Keratinocyte (primary cell): Measurements from ENCODE around the gene TGIF1. TPM values are rescaled to one million over a fixed set of nuclear protein-coding genes. Genes with fewer than 3 reads are reported as not detected.

ENCODE experiments used
- DNase-seq: peaks from one replicate; pipeline ENCODE4 v3.0.0-alpha.2; 2011; ENCODE audit warnings: low read depth, missing footprints, low spot score
- FAIRE-seq: peaks from 2 replicates; lab custom pipeline; 2011; peaks lifted over from hg19 to GRCh38; lab: Jason Lieb, UNC
- H2AFZ ChIP-seq: 2 replicates; pipeline ENCODE4 v1.6.0; 2012; ENCODE audit warnings: low read length, control low read depth, inconsistent platforms; ENCODE audit not compliant: control insufficient read depth
- H3K27ac ChIP-seq: 2 replicates; pipeline ENCODE4 v1.5.1; 2011; ENCODE audit warnings: low read length; ENCODE audit not compliant: control insufficient read depth, insufficient read depth
- H3K27me3 ChIP-seq: 3 replicates; pipeline ENCODE4 v1.6.0; 2011; ENCODE audit warnings: low read length; ENCODE audit not compliant: control insufficient read depth, insufficient read depth; ENCODE audit errors: extremely low read depth
- H3K36me3 ChIP-seq, 2 experiments: 2 replicates in 1 of 2; 3 replicates in 1 of 2; pipeline ENCODE4 v1.5.1; 2011; ENCODE audit warnings: low read length in 2 of 2, mild to moderate bottlenecking in 1 of 2; ENCODE audit not compliant: control insufficient read depth in 2 of 2, insufficient read depth in 2 of 2; ENCODE audit errors: extremely low read depth in 1 of 2
- H3K4me1 ChIP-seq: 3 replicates; pipeline ENCODE4 v1.5.1; 2011; ENCODE audit warnings: low read length; ENCODE audit not compliant: control insufficient read depth, insufficient read depth; ENCODE audit errors: extremely low read depth
- H3K4me2 ChIP-seq: 3 replicates; pipeline ENCODE4 v1.6.0; 2011; ENCODE audit warnings: low read depth, low read length; ENCODE audit not compliant: control insufficient read depth, insufficient read depth; ENCODE audit errors: extremely low read depth
- H3K4me3 ChIP-seq, 3 experiments: fragments of 200-600 bp in 1 of 3; sonication (generic) in 1 of 3; 2 replicates in 2 of 3; 3 replicates in 1 of 3; pipeline ENCODE4 v1.5.1; 2011 to 2016; ENCODE audit warnings: low read length in 3 of 3, mild to moderate bottlenecking in 3 of 3, control low read depth in 2 of 3, inconsistent platforms in 1 of 3, low read depth in 1 of 3, mixed read lengths in 1 of 3, mixed run types in 1 of 3, moderate library complexity in 1 of 3; ENCODE audit not compliant: control insufficient read depth in 2 of 3, insufficient read depth in 2 of 3; ENCODE audit errors: extremely low read depth in 1 of 3
- H3K79me2 ChIP-seq: 2 replicates; pipeline ENCODE4 v1.6.0; 2012; ENCODE audit warnings: low read length; ENCODE audit not compliant: control insufficient read depth, insufficient read depth
- H3K9ac ChIP-seq: 3 replicates; pipeline ENCODE4 v1.6.0; 2011; ENCODE audit warnings: low read length; ENCODE audit not compliant: control insufficient read depth, insufficient read depth; ENCODE audit errors: extremely low read depth
- H3K9me1 ChIP-seq: 3 replicates; pipeline ENCODE4 v1.6.0; 2011; ENCODE audit warnings: low read length; ENCODE audit not compliant: control insufficient read depth, insufficient read depth; ENCODE audit errors: extremely low read depth
- H3K9me3 ChIP-seq: 2 replicates; pipeline ENCODE4 v1.5.1; 2012; ENCODE audit warnings: low read depth, low read length; ENCODE audit not compliant: control insufficient read depth
- H4K20me1 ChIP-seq: 3 replicates; pipeline ENCODE4 v1.6.0; 2011; ENCODE audit warnings: low read length; ENCODE audit not compliant: control insufficient read depth, insufficient read depth; ENCODE audit errors: extremely low read depth
- EZH2 ChIP-seq: IDR thresholded peaks from one replicate; pipeline ENCODE4 v1.6.1; 2012; ENCODE audit warnings: inconsistent platforms, mild to moderate bottlenecking, low read length, moderate library complexity
- dilution Hi-C: fragments of 300-500 bp; cut with MboI; formaldehyde crosslinking; loops from one replicate; pipeline ENCODE4 v1.7.0; 2020; ENCODE audit warnings: low sequenced_read_pairs; ENCODE audit not compliant: extremely low pct_ligation_motif_present
- polyA plus RNA-seq, 5 experiments: library from polyadenylated mRNA; depleted of rRNA in 3 of 5; stranded (reverse) in 3 of 5; stranded (forward) in 1 of 5; unstranded in 1 of 5; fragments of >200 nt; gene quantifications; 1 replicate in 1 of 5; 2 replicates in 3 of 5; 3 replicates in 1 of 5; pipeline versions ENCODE4 v1.2.1 to v1.2.3, GENCODE V29; 2011 to 2012; ENCODE audit warnings: missing spikeins in 2 of 5, low read depth in 1 of 5, low replicate concordance in 1 of 5
- TF ChIP-seq, protein P1 (sequence below), 3 experiments: IDR thresholded peaks in 1 of 3; conservative IDR thresholded peaks in 1 of 3; optimal IDR thresholded peaks in 1 of 3; 2 replicates in 2 of 3; 3 replicates in 1 of 3; pipeline versions ENCODE3 to v1.5.1; 2011; ENCODE audit warnings: low read length in 3 of 3, mild to moderate bottlenecking in 3 of 3, moderate library complexity in 2 of 3, control low read depth in 1 of 3, inconsistent platforms in 1 of 3; ENCODE audit not compliant: insufficient read depth in 2 of 3; ENCODE audit errors: extremely low read depth in 1 of 3

TGIF1 gene
- polyA plus RNA-seq, 1 donor (not counting 4 experiments of a cell fraction or from before 2014, with no cell fraction given) = 115 TPM

DNA sequence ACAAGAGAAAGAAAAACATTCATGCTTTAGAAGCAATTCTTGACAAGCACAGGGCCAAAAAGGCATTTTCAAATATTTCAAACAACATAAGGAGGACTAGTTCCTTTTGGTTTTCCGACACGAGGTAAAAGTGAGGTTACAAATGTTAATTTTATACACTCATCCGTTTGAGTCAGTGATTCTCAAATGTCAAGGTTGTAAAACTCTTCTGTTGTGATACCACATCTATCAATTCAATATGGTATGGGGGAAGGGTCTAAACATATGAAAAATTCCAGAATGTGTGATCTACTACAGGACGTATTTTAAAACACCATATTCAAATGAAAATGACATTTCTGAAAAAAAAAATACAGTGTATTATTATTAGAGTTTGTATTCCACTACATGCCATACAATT lies 52.7 kb downstream of the TGIF1 start:
- no peak overlapping the region for H3K4me3 ChIP-seq
- H3K36me3 ChIP-seq = no peaks in the 10 kb centered on the region
- H3K4me2 ChIP-seq = no peak overlapping the region
- H3K9me1 ChIP-seq = no peaks in the 10 kb centered on the region
- no peaks in the 10 kb centered on the region for H4K20me1 ChIP-seq
- FAIRE-seq (no peak), DNase-seq (no peak)
- peaks cover 3% of the 10 kb centered on the region for H3K27me3 ChIP-seq
- no peak overlapping the region for H3K27ac ChIP-seq
- no peaks in the 10 kb centered on the region for H3K4me1 ChIP-seq
- no peak overlapping the region for H3K9ac ChIP-seq
- no peak for TF ChIP-seq EZH2
- TF ChIP-seq, protein P1, sequence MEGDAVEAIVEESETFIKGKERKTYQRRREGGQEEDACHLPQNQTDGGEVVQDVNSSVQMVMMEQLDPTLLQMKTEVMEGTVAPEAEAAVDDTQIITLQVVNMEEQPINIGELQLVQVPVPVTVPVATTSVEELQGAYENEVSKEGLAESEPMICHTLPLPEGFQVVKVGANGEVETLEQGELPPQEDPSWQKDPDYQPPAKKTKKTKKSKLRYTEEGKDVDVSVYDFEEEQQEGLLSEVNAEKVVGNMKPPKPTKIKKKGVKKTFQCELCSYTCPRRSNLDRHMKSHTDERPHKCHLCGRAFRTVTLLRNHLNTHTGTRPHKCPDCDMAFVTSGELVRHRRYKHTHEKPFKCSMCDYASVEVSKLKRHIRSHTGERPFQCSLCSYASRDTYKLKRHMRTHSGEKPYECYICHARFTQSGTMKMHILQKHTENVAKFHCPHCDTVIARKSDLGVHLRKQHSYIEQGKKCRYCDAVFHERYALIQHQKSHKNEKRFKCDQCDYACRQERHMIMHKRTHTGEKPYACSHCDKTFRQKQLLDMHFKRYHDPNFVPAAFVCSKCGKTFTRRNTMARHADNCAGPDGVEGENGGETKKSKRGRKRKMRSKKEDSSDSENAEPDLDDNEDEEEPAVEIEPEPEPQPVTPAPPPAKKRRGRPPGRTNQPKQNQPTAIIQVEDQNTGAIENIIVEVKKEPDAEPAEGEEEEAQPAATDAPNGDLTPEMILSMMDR (optimal IDR thresholded peaks at IDR 0.05 in 1 of 3, IDR thresholded peaks at IDR 0.05 in 1 of 3, conservative IDR thresholded peaks at IDR 0.05 in 1 of 3; ENCODE audit: extremely low read depth in 1 of 3, insufficient read depth in 2 of 3, low read length in 3 of 3) = no peak
- H3K9me3 ChIP-seq = no peaks in the 10 kb centered on the region
- dilution Hi-C loops = no loop called here
- H3K79me2 ChIP-seq = no peaks in the 10 kb centered on the region
- H2AFZ ChIP-seq = no peak overlapping the region

DNA sequence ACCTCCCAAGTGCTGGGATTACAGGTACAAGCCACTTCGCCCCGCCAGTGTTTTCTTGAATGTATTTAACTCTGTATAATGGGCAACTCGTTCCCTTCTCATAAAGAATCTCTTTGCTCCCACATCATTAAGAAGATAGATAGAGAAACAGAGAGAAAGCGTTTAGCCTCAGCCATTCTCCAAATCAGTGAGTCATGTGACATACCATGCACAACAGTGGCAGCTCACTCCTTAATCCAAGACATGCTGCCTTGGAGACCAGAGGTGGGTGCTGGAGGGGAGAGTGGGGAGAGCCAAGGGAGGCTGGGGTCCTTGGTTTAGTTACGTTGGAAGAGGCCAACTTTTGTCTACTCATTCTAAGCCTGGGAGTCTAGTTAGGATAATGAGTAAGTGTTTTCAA lies 54.7 kb downstream of the TGIF1 start:
- TF ChIP-seq EZH2 = no peak
- TF ChIP-seq, protein P1 (optimal IDR thresholded peaks at IDR 0.05 in 1 of 3, IDR thresholded peaks at IDR 0.05 in 1 of 3, conservative IDR thresholded peaks at IDR 0.05 in 1 of 3; ENCODE audit: extremely low read depth in 1 of 3, insufficient read depth in 2 of 3, low read length in 3 of 3) = no peak
- Histone ChIP-seq H3K9ac (no peak overlapping the region), H3K4me1 (peaks cover 13% of the 10 kb centered on the region), H3K79me2 (no peaks in the 10 kb centered on the region), H3K9me1 (no peaks in the 10 kb centered on the region), H3K4me2 (no peak overlapping the region), H2AFZ (no peak overlapping the region), H3K4me3 (no peak overlapping the region), H3K9me3 (no peaks in the 10 kb centered on the region), H3K27me3 (no peaks in the 10 kb centered on the region), H3K27ac (no peak overlapping the region), H3K36me3 (no peaks in the 10 kb centered on the region), H4K20me1 (no peaks in the 10 kb centered on the region)
- no peak for DNase-seq
- dilution Hi-C loops = no loop called here
- FAIRE-seq = no peak
